G401.6 (cell line): ENCODE measurements around the gene GALNT6.
"Not testable (repeated sequence)": the region's sequence is repeated elsewhere in the genome, so short reads cannot be mapped to it uniquely, and the experiment has no call there.

ENCODE experiments used
- FAIRE-seq: peaks from 2 replicates; lab custom pipeline; 2012; peaks lifted over from hg19 to GRCh38; lab: Jason Lieb, UNC

GALNT6 gene

DNA sequence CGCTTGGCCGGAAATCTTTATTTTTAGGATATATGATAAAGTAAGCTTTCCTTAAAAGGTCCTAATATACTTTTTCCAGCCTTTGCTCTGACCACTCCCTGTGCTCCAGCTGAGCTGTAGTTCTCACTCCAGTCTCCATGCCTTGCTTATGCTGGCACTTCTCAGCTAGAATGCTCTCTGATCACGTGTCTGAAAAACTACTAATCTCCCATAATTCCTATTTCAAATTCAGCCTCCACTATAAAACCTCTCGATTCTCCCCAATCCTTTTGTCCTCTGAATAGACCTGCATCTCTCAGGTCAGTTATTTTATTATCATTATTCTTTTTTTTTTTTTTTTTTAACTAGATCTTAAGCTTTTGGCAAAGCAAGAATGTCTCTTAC is 70.9 kb downstream of the GALNT6 start:
- no peak for FAIRE-seq

DNA sequence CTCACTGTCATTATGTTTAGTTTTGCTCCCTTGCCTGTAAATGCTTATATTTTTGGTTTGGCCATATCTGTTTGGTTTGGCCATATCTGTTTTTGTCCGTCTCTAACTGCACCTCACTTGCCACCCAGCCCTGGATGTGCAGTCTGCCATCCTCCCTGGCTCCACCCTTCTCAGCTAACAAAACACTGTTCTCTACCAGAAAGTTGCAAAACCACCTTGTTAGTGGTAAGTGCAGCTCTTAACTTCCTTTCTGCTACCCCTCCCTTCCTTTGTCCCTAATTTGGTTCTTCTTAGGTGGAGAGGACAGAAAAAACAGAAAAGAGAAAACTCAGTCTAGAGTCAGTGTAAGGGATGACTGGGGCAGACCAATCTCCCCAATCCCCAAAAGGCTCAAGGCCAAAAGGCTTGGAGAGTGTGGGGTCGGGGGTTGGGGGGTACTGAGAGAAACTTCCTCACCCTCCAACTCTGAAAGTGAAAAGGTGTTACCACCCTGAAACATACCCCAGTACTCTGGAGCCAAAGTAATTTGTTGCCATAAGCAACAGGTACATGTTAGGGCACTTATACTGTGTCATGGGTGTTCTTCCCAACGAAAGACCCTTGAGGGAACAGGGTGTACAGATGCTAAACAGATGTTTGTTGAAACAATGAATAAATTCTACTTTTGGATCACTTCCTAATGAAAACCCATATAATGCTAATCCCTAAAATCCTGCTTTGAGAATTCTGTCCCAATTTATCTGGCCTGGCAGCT is 72.2 kb downstream of the GALNT6 start:
- FAIRE-seq: no peak

- not testable (repeated sequence) for FAIRE-seq
Observed at GRCh38 chr12:51318057-51318806, 73.0 kb downstream of the GALNT6 start.

DNA sequence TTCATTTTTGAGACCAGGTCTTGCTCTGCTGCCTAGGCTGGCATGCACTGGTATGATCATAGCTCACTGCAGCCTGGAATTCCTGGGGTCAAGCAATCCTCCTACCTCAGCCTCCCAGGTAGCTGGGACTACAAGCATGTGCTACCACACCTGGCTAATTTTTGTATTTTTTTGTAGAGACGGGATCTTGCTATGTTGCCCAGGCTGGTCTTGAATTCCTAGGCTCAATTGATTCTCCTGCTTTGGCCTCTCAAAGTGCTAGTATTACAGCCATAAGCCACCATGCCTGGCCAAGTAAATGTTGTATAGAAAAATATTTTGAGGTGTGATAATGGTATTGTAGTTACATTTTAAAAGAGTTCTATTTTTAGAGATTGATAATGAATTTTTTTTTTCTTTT is 79.8 kb downstream of the GALNT6 start:
- FAIRE-seq: no peak

DNA sequence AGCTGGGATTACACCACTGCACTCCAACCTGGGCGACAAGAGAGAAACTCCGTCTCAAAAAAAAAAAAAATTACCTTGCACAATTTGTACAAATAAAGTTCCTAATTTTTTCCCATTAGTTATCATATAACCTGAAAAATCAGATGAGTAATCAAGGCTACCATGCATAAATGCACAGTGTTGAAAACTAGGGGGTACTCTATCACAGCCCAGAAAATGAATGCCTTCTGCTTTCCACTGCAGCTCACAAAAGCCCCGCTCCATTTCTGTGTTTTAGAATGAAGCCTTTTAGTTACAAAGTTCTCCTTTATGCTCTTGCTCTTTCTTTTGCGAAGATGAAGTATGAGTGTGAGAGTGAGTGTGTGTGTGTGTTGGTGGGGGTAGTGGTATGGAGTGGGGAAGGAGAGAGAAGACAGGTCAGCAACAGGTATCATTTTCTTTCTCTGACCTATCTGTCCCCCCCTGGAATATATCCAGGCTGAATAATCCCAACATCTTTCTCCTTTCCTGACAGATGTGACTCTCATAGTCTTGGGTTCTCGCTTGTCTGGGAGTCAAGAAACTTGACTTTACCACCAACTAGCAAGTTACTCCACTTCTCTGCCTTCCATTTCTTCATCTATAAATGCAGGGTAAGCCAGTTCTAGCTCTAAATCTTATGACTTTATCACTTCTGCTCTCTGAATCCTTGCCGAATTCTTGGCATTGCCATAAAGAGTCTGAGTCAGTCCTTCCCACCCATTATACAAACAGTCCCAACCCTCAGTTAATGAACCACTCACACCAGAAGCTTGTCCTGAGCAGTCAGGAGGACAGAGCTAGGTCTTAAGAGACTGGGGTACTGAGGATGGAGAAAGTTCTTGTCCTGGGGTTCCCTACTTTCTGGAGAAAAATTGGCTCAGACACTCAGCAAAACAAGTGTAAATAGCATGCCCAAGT is 83.3 kb downstream of the GALNT6 start:
- no peak for FAIRE-seq

DNA sequence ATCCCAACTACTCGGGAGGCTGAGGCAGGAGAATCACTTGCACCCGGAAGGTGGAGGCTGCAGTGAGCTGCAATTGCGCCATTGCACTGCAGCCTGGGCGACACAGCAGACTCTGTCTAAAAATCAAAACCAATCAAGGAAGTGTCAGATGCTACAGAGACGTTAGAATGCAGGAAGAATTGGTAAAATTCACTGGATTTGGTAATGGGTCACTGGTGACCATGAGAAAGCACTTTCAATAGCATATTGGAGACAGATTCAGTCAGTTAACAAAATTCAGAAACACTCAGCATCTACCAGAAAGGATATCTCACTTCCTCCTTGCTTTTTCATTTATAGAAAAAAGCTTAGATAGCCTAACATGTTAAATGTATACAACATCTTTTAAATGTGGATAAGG is 84.7 kb downstream of the GALNT6 start:
- FAIRE-seq: no peak
